ENCODE results near the gene E4F1.
"Not testable (repeated sequence)": the region's sequence is repeated elsewhere in the genome, so short reads cannot be mapped to it uniquely, and the experiment has no call there.

E4F1 gene

DNA sequence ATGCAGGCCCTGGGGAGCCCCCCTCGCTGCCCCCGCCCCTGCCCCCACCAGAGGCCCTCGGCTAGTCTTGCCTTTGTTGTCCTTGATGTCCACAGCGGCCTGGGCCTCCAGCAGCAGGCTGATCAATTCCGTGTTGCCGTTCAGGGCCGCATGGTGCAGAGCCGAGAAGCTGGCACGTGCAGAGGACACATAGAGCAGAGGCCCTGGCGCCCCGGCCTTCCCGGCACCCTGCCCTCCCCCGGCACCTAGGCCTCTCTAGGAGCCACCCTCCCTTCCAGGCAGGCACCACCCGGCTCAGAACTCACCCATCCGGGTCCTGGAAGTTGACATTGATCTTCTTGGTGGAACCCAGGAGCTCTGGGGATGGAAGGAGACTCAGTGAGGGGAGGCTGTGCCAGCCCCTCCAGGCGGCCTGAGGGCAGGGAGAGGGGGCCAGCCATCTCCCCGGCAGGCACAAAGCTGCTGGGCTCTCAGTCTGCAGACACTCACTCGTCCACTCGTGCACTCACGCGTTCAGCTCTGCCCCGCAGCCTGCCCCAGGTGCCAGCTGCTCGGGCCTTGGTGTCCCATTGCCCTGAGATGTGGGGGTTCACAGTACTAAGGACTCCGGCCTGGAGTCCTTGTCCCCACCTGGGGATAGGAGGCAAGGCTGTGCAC lies 33.3 kb upstream of the E4F1 start:
- DNase-seq (ENCODE audit: low read depth, low spot score) = no peak

DNA sequence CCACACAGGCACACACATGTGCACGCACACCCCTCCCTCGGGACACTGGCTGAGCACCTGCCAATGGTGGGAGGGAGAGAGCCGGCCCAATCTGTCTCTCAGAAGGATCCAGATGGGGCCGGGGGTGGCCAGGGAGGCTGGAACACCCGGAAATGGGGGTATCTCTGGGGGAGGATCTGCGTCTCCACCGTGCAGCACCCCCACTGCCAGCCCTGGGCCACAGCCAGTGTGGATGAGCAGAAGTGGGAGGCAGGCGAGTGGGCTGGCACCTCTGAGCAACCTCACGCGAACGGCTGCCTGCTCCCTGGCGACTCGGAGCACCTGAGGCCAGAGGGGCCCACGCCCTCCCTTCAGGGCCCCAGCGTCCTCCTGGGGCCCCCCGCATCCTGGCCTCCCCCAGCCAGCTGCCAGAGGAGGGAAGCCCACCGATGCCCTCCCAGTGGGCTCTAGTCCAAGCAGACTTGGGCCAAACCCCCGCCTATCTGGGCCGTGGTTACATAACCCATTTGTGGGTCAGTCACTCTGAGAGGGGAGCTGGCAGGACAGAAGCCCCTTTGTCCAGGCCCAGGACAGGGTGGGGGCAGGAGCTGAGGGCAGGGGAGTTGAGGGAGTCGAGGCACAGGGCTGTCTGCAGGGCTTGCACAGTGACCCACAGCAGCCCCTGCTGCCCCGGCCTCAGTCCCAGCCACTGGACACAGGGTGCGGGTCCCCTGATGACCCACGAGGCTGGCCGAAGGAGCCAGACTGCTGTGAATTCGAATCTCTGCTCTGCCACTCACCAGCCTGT lies 32.5 kb upstream of the E4F1 start:
- DNase-seq (ENCODE audit: low read depth, low spot score) = no peak

DNA sequence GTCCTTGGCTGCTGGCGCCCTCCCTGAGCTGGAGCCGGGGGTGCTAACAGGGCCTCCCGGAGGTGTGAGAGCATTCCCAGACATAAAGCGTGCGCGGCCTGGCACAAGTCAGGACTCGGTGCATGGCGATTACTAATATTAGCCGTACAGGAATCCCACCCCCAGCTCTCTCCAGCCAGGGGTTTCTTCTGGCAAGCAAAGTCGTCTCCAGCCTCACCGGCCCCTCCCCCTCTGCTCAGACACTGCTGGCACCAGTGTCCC lies 32.0 kb upstream of the E4F1 start:
- DNase-seq (ENCODE audit: low read depth, low spot score) = no peak

DNA sequence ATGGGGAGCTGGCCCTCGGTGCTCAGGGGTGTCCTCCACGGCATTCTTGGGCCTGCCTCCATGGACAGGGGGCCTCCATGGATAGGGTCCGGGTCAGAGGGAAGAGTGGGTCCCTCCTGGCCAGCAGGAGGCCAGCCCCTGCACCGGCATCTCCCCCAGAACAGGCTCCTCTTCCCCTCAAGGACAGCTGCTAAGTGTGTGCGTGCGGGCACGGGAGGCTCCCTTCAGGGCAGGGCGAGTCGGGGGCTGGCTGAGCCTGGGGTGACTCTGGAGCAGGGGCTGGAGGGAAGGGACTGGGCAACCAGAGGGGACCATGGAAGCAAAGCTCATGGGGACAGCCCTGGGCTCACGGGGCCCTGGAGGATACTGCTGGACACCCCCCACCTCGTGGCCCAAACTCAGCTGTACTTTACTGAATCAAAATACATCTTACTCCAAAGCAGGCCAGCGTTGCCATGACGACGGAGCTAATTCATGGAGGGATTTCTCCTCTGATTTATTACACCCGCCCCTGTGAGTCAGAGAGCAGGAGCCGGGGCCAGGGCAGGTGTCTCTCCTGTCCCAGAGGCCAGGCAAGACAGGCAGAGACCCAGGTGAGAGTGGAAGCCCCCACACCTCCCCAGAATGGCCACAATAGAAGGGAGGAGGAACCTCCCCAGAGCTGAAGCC lies 29.1 kb upstream of the E4F1 start:
- no peak for DNase-seq (ENCODE audit: low read depth, low spot score)

DNA sequence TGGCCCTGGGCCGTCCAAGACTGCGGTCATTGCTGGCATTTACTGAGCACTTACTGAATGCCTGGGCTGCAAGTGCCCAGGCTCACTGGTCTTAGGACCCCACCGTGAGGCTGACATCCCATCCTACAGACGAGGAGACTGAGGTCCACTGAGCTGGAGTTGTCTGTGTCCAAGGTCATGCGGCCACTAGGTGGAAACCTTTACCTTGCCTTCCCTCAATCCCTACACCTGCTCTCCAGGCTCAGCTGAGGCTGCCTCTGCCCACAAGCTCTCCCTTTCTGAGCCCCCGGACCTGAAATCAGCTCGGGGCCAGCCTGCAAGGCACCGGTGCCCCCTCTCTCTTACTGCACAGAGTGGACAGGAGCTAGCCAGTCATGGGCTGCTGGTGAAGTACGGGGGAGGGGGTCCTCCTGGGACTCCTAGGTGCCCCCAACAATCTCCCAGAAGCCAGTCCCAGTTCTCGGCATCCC lies 28.5 kb upstream of the E4F1 start:
- DNase-seq (ENCODE audit: low read depth, low spot score) = no peak

DNA sequence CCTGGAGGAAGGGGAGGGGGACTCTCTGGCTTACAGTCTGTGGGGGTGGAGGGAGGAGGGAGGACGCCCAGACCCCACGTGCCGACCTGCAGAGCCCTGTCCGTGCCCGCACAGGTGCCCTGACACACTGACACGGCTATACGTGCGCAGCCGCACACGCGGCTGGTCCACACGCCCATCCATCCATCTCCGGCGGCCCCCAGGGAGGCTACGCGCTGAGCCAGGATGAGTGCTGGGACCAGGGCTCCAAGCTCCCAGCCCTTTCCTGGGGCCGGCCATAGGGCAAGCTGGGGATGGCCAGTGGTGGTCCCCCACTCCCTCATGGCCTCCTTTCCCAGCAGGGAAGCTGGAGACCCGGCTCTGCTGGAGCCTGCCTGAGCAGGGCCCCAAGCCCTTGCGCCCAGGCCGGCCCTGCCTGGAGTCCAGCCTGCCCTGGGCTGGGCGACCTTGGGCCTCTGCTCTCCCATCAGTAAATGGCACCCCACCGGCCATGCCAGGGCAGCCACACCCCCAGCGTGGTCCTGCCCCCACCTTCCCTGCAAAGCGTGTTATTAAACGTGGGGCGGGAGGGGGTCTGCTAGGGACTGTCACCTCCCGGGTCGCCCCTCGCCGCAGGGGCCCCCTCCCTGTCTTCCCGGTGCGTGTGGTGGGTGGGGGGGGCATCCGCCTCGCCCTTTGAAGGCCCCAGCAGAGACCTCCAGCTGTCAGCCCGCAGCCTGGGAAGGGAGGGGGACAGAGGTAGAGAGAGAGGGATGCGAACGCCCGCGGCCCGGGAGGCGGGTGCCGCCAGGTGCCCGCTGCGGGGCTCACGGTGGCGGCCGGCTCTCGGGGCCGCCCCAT lies 27.8 kb upstream of the E4F1 start:
- no peak for DNase-seq (ENCODE audit: low read depth, low spot score)

DNA sequence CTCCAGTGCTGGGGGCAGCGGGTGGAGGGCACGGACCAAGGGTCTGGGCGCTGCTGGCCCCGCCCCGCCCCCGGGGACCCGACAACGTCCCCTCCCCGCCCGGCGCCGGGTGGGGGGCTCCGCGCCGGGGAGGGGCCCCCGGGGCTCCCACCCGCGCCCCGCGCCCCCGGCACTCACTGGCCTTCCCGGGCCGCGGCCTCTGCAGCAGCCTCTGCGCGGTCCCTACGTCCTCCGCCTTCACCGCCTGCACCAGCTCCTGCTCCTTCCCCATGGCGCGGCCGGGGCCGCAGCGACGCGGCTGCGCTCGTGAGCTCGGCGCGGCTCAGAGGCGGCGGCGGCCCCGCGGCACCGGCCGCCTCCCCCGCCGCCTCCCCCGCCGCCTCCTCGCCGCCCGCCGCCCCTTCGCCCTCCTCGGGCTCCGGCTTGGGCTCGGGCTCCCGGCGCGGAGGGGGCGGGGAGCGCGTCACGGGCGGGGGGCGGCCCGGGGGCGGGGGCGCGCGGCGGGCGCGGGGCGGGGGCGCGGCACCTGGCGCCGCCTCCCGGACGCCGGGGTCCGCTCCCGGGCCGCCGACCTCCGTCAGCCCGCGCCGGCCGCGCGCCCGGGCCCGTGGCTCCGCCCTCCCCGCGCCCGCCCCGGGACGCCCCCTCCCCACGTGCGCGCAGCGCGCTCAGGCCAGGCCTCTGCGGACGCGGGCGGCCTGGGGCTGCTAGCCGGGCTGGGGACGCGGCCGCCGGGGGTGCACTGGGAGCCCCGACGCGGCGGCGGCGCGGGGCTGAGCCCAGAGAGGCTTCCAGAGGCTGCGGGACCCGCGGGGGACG lies 27.0 kb upstream of the E4F1 start, which contains the start of gene CASKIN1:
TSS of gene CASKIN1 (minus strand) at position 444 of the 819 bp plus-strand sequence. CDS start at position 271, 173 bp downstream.
- no peak for DNase-seq (ENCODE audit: low read depth, low spot score)

DNA sequence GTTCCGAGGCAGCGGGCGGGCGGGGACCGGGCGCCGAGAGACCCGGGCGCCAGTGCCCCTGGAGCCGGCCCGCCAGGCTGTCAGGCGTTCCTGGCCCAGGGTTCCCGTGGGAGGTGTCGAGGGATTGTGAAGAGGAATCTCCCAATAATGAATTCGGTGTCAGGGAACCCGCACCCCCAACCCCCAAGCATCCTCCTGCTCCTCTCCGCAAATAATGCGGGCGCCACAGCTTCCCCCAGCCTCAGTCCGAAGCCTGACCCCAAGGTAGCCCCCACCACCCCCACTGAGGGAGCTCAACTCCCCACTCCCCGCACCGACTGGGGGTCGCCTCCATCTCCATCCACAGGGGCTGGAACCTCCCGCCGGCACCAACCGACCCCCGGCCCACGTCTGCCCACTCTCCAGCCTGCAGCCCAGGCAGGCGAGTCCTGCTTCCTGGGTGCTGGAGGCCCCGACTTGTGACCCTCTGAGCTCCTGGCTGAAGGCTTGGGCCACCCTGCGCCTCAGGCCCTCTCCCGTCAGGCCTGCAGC lies 26.3 kb upstream of the E4F1 start:
- DNase-seq (ENCODE audit: low read depth, low spot score) = no peak

DNA sequence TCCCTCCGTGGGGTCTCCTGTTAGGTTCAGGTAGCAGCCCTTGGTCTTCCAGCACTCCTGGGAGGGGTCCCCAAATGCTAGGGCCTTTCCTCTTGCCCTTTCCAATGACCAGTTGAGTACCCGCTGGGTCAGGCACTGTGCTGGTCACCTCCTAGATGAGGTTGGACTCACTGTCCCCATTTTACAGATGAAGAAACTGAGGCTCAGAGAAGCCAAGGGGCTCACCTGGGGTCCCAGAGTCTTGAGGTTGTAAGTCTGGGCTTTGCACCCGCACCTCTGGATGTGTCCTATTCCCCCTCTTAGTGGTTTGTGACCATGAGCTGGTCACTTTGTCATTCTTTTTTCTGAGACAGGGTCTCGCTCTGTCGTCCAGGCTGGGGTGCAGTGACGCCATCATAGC lies 25.6 kb upstream of the E4F1 start:
- no peak for DNase-seq (ENCODE audit: low read depth, low spot score)

DNA sequence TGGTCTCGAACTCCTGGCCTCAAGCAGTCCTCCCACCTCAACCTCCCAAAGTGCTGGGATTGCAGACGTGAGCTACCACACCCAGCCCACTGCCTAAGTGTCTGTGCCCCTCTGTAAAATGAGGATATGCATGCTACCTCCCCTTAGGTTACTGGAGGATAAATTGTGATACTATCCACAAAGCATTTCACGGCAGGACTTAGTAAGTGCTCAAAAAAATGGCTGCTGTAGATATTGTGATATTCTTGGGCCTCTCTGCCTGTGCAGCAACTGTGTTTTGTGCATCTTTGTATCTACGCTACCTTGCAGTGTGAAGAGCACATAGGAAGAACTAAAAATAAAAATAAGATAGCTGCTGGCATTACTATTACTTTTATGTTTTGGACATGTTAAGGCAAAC lies 25.1 kb upstream of the E4F1 start:
- no peak for DNase-seq (ENCODE audit: low read depth, low spot score)

DNA sequence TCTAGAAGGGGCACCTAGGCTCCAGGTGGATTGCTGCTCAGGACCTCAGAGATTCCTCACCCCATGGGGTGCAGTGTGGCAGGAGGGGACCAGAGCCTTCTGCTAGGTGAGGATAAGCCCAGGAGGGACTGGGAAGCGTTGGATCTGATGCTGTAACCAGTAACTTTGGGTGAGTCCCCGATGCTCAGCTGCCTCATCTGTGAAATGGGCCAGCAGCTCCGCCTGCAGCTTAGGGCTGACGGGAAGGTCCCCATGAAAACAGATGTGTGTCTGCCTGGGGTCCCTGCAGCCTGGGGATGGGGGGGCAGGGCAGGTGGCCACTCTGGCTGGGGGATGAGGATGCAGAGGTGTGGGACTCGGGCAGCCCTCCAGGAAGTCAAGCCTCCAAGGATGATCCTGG lies 24.3 kb upstream of the E4F1 start:
- DNase-seq (ENCODE audit: low read depth, low spot score) = no peak

DNA sequence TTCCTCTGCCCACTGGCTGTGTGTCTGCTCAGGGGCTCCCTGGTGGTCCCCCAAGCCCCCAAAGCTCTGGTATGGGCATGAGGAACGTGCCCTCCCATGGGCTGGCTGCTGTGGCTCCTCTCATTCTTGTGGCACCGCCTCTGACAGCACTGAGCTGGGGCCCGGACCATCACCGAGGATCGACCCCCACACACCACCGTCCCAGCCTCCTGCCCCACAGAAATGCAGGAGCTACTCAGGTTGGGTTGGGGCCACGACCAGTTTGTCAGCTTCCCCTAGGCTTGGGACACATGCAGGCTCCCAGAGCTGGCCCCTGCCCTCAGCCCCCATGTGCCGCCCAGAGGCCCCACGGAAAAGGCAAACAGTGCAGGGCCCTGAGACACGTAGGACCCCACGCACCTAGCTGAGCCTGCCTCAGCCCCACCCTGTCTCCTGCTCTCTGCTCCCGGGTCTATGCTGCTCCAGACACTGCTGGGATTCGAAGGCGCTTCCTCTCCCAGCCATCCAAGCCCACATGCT lies 23.7 kb upstream of the E4F1 start:
- DNase-seq (ENCODE audit: low read depth, low spot score) = no peak

DNA sequence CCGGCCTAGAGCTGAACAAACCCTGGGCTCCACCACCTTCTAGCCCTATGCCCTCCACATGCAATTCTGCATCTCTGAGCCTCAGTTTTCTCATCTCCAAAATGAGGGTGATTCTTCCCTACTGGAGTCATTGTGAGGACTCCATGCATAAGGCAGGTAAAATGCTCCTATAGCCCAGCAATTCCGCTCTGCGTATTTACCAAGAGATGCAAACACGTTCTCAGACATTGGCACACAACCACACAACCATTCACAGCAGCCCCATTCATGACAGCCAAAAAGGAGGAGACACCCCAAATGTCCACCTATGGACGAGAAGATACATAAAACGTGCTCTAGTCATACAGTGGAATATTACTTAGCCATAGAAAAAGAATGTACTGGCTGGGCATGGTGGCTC lies 23.1 kb upstream of the E4F1 start:
- DNase-seq (ENCODE audit: low read depth, low spot score) = no peak

DNA sequence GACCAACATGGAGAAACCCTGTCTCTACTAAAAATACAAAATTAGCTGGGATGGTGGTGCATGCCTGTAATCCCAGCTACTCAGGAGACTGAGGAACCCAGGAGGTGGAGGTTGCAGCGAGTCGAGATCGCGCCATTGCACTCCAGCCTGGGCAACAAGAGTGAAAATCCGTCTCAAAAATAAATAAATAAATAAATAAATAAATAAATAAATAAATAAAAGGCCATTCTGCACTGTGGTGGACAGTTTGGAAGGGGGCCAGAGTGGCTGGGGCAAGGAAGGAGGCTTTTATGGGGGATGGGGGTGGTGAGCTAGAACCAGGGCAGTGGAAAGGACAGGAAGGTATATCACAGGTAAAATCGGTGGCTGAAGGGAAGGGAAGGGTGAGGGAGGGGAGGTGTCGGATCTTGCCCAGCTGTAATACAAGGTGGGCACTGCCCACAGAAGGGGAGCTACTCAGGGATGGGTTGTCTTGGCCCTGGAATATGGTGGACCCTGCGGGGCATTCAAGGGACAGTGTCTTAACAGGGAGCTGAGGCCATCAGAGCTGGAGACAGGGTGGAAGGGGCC lies 20.2 kb upstream of the E4F1 start:
- DNase-seq (ENCODE audit: low read depth, low spot score) = not testable (repeated sequence)

DNA sequence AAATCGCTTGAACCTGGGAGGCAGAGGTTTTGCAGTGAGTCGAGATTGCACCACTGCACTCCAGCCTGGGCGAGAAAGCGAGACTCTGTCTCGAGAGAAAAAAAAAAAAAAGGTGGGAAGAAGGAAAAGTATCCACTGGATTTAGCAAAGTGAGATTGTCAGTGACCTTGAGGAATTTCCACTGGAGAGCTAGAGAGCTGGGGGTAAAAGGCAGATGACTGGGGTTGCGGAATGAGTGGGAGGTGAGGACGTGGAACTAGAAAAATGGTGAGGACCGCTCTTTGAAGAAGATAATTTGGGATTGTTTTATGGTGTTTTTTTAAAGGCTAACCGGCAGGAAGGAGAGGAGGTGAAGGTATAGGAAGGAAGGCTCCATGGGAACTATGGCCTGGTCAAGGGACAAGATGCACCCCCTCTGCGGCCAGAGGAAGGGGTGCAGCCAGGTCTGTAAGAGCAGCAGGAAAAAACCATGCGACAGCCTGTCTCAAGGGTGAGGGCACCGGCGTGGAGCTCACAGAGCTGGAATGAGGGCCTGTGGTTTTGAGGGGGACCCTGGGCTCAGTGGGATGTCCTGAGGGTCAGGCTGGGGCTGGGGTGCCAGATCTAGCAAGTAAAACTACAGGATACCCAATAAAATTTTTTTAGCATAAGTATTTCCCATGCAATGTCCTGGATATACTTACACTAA lies 18.8 kb upstream of the E4F1 start:
- no peak for DNase-seq (ENCODE audit: low read depth, low spot score)

DNA sequence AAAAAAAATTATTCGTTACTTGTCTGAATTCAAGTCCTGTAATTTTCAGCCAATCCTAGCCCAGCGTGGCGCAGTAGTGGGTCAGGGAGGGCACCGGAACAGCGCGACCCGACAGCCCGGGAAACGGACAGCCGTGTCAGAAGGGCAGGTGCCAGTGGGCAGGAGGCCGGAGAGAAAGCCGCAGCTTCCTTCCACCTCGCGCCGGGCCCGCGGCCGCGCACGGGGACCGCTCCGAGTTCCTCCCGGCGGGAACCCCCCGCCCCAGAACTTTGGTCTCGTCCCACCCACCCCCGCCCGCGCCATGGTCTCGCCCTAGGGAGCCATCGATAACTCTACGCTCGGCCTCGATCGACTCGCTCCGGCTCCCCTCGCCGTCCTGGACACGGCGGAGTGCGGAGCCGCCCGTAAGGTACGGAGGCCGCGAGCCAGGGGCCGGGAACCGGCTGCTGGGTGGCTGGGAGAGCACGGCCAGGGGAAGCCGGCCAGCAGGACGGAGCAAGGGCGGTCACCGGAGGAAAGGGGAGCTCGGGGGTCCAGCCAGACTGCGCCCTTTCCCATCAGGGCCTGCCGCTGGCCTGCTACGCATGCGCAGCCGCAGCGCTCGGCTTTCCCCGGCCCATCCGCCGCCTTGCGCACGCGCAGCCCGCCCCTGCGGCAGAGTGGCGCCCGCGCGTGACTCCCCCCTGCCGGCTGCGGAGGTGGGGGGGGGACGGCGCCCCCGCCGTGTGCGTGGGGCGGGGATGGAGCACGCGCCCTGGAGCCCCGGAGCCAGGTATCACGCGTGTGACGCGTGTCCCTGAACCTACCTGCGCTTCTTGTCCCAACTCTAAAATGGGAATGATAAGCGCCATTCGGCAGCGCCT lies 18.1 kb upstream of the E4F1 start, which contains the start of gene MLST8:
TSS of gene MLST8 (plus strand) at position 351 of the 863 bp plus-strand sequence. CDS start 632 bp downstream, outside the sequence.
- peak; percentile 72 for DNase-seq (ENCODE audit: low read depth, low spot score)

DNA sequence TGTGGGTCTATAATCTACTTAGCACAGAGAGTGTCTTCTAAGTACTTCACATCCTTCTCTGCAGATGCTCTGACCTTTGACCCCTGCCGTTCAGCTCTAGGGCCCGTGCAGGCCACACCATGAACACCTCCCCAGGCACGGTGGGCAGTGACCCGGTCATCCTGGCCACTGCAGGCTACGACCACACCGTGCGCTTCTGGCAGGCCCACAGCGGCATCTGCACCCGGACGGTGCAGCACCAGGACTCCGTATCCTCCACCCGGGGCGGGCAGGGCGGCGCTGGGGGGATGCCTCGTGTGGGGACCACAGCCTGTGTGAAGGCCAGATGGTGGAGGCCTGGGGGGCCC lies 17.5 kb upstream of the E4F1 start:
- no peak for DNase-seq (ENCODE audit: low read depth, low spot score)

DNA sequence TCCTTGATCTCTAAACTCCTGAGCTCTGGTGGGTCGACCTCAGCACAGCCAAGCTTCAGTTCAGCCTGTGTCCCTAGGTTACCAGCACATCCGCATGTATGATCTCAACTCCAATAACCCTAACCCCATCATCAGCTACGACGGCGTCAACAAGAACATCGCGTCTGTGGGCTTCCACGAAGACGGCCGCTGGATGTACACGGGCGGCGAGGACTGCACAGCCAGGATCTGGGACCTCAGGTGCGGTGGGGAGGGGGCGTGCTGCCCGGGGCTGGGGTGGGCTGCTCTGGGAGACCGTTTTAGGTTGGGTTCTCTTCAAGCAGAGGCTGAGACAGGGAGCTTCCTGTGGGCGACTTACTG lies 17.0 kb upstream of the E4F1 start:
- no peak for DNase-seq (ENCODE audit: low read depth, low spot score)

All from smooth muscle cell of the brain vasculature (primary cell).